Heart right ventricle (tissue), 16 donors: ENCODE results near the gene SLC25A11. TPM values are rescaled to one million over a fixed set of nuclear protein-coding genes. Genes with fewer than 3 reads are reported as not detected.
A peak's percentile ranks its signal among the peaks of the same experiment; 100 is the strongest.
"Not testable (repeated sequence)": the region's sequence is repeated elsewhere in the genome, so short reads cannot be mapped to it uniquely, and the experiment has no call there.

Experiments
- ATAC-seq, 8 donors: fragments of 200-7000 bp; cut with Tn5 transposase; one replicate each; pipeline ENCODE4 v1.9.1; 2020; ENCODE audit warnings: mild to moderate bottlenecking in 8 of 8, moderate library complexity in 8 of 8, moderate number of reproducible peaks in 1 of 8
- DNase-seq, 2 donors: peaks; one replicate each; pipeline ENCODE4 v3.0.0-alpha.2; 2020
- H3K27ac ChIP-seq, 10 donors: fragments of 200-600 bp; sonication (generic) in 2 of 10; one replicate each; pipeline versions ENCODE4 v1.5.0 to v1.8.0; 2020 to 2022; ENCODE audit warnings: mild to moderate bottlenecking in 3 of 10
- H3K27me3 ChIP-seq, 7 donors: fragments of 200-600 bp; one replicate each; pipeline ENCODE4 v1.8.0; 2021 to 2022; ENCODE audit warnings: mild to moderate bottlenecking in 2 of 7
- H3K36me3 ChIP-seq, 9 donors: fragments of 200-600 bp; sonication (generic) in 1 of 9; one replicate each; pipeline versions ENCODE4 v1.5.0 to v1.8.0; 2020 to 2022; ENCODE audit warnings: mild to moderate bottlenecking in 2 of 9
- H3K4me1 ChIP-seq, 9 donors: fragments of 200-600 bp; sonication (generic) in 1 of 9; one replicate each; pipeline versions ENCODE4 v1.5.0 to v1.8.0; 2020 to 2022; ENCODE audit warnings: mild to moderate bottlenecking in 4 of 9
- H3K4me3 ChIP-seq, 10 donors: fragments of 200-600 bp; sonication (generic) in 2 of 10; one replicate each; pipeline versions ENCODE4 v1.5.0 to v1.8.0; 2020 to 2022; ENCODE audit warnings: mild to moderate bottlenecking in 7 of 10, moderate library complexity in 2 of 10
- H3K9me3 ChIP-seq, 11 donors: fragments of 200-600 bp in 10 of 11; sonication (generic) in 2 of 11; one replicate each; pipeline versions ENCODE4 v1.5.0 to v1.8.0; 2013 to 2022; ENCODE audit warnings: mild to moderate bottlenecking in 2 of 11, control low read depth in 1 of 11, moderate library complexity in 1 of 11
- WGBS, 2 donors: extraction: QIAGEN DNeasy Blood & Tissue Kit; methylation state at CpG; one replicate each; pipeline ENCODE4 v1.1.7; 2013; ENCODE audit warnings: inconsistent platforms in 1 of 2; 5-methylcytosine and 5-hydroxymethylcytosine counted together
- intact Hi-C, 10 donors: fragments of 100-400 bp; cut with DNase I; formaldehyde crosslinking; loops; one replicate each; pipeline versions ENCODE4 v1.11.1 to v1.14.2; 2022
- polyA plus RNA-seq, 2 donors: library from polyadenylated mRNA; stranded (reverse); fragments of 200-250 nt; gene quantifications; one replicate each; pipeline ENCODE4 v1.2.3, GENCODE V29; 2013
- total RNA-seq, 10 donors: library from RNA; stranded (reverse); fragmentation: NEBNext Ultra II Directional in 3 of 10; extraction: Animal tissue kit (Norgen Biotek cat#: 25700) in 3 of 10; gene quantifications; one replicate each; pipeline versions ENCODE4 v1.2.1 to v1.2.4, GENCODE V29; 2021 to 2023
- TF ChIP-seq, protein P1 (sequence below), 9 donors: fragments of 200-600 bp; sonication (generic) in 2 of 9; IDR thresholded peaks; one replicate each; pipeline versions ENCODE4 v1.5.0 to v1.8.0; 2021 to 2022; ENCODE audit warnings: antibody characterized with exemption in 9 of 9, mild to moderate bottlenecking in 5 of 9, moderate library complexity in 1 of 9
- donor health status: Arrhythmogenic right ventricular cardiomyopathy.
- donor health status: ischemic (EF 13 %, LVEDD 7.1; RV severe dilation, severe dysfunction).
- donor health status: healthy with polysubstance abuse.
- donor health status: DM: no; HTN: yes; CAD: no.
- donor health status: DM: no; HTN: no; CAD: no.
- donor health status: ischemic (EF 25% LVEDD 6.9; RV normal size, moderate dysfunction).
- donor health status: ischemic (EF 25% LVEDD 5.7; RV mildly dilated, moderate dysfunction).
- donor health status: healthy.
- donor health status: DM: yes; HTN: yes; CAD: no.
- donor health status: Ischemic cardiomyopathy.
- donor health status: ischemic (EF 35%, LVEDD 5.7; RV mildly dilated, moderate dysfunction).
- donor health status: nonischemic (EF 11% LVEDD 7.7; RV severe dilation, severe dysfunction).
- donor health status: DM: yes; HTN: yes; CAD: no.
- donor health status: PGD.
- donor health status: ischemic (EF 29% LVEDD 5.4; RV normal size, mild dysfunction).
- donor health status: nonischemic (EF 23%, LVEDD 6.1; RV moderate dilation, normal function).

Gene SLC25A11
- total and polyA plus RNA-seq, 12 donors, result 126 to 312 (median 240) TPM

DNA sequence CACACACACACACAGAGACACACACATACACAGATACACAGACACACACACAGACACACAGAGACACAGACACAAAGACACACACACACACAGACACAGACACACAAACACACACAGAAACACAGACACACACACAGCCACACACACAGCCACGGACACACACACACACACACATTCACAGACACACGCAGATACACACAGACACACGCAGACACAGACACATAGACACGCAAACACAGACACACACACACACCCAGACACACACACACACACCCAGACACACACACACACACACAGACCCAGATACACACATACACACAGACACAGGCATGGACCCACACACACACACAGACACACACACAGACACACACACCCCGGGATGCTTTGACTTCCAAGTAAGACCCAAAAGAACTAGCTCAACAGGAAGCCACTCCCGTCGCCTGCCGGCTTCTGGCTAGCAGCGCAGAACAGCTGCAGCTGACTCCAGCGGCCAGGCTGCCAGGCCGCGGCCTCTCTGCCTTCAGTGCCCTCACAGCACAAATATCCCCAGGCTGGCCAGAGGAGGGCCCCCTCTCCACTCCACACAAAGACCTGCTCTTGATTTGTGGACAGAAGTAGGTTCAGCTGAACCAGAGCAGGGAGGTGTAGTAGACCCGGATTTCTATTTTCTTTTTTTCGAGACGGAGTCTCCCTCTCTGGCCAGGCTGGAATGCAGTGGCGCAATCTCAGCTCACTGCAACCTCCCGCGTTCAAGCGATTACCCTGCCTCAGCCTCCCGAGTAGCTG, 30.9 kb downstream of the SLC25A11 start:
- Histone ChIP-seq H3K27ac (peak overlapping the region in 9 of 10 donors; percentile 16 to 73 (median 63)), H3K36me3 (no peaks in the 10 kb centered on the region), H3K4me3 (peak overlapping the region in 2 of 10 donors; percentile 0 to 4), H3K4me1 (peaks cover 0 to 19% (median 9%) of the 10 kb centered on the region in 9 donors), H3K9me3 (no peaks in the 10 kb centered on the region), H3K27me3 (no peaks in the 10 kb centered on the region)
- intact Hi-C loops, result loop anchor here in 8 of 10 donors (1.0 to 5.0 kb wide), 9 partner anchors 38 to 154 kb away; partner anchors contain the start of genes CAMTA2 (in 5 of the 8), SPAG7 (in 3 of the 8) and PFN1 (in 1 of the 8)
- DNase-seq (peak; percentile 90), ATAC-seq (peak; percentile 95 to 98 (median 98))
- TF ChIP-seq, protein P1, sequence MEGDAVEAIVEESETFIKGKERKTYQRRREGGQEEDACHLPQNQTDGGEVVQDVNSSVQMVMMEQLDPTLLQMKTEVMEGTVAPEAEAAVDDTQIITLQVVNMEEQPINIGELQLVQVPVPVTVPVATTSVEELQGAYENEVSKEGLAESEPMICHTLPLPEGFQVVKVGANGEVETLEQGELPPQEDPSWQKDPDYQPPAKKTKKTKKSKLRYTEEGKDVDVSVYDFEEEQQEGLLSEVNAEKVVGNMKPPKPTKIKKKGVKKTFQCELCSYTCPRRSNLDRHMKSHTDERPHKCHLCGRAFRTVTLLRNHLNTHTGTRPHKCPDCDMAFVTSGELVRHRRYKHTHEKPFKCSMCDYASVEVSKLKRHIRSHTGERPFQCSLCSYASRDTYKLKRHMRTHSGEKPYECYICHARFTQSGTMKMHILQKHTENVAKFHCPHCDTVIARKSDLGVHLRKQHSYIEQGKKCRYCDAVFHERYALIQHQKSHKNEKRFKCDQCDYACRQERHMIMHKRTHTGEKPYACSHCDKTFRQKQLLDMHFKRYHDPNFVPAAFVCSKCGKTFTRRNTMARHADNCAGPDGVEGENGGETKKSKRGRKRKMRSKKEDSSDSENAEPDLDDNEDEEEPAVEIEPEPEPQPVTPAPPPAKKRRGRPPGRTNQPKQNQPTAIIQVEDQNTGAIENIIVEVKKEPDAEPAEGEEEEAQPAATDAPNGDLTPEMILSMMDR (IDR thresholded peaks at IDR 0.05), result peak; percentile 76 to 95 (median 89)
- WGBS, 2 donors, result 19 to 22% methylated on average over 20 of the region's 20 CpGs

GRCh38 chr17:4908301-4908700, 31.5 kb downstream of the SLC25A11 start:
- H3K4me1 ChIP-seq, result peaks cover 0 to 24% (median 12%) of the 10 kb centered on the region in 9 donors
- H3K27ac ChIP-seq, result peak overlapping the region in 9 of 10 donors; percentile 28 to 73 (median 56)
- no peaks in the 10 kb centered on the region for H3K27me3 ChIP-seq
- H3K36me3 ChIP-seq, result no peaks in the 10 kb centered on the region
- intact Hi-C loops, result loop anchor here in 8 of 10 donors (2.0 to 5.0 kb wide), 6 partner anchors 39 to 154 kb away; partner anchors contain the start of genes CAMTA2 (in 4 of the 8), SPAG7 (in 2 of the 8) and PFN1 (in 1 of the 8)
- no peaks in the 10 kb centered on the region for H3K9me3 ChIP-seq
- WGBS, 2 donors, result 51 to 52% methylated on average over 10 of the region's 10 CpGs
- TF ChIP-seq, protein P1 (IDR thresholded peaks at IDR 0.05), result no peak
- DNase-seq, result no peak
- H3K4me3 ChIP-seq, result no peak overlapping the region
- ATAC-seq, result peak in 6 of 8 donors; percentile 18 to 55 (median 38)

GRCh38 chr17:4906642-4907041, 33.2 kb downstream of the SLC25A11 start:
- not testable (repeated sequence) for DNase-seq, H3K27me3 ChIP-seq, H3K36me3 ChIP-seq, ATAC-seq, H3K4me3 ChIP-seq, H3K9me3 ChIP-seq, H3K27ac ChIP-seq
- H3K4me1 ChIP-seq, result peaks cover 0 to 35% (median 22%) of the 10 kb centered on the region in 9 donors
- intact Hi-C loops, result loop anchor here in 7 of 10 donors (5.0 kb wide), 4 partner anchors 41 to 156 kb away; partner anchors contain the start of genes CAMTA2 (in 3 of the 7), SPAG7 (in 2 of the 7) and PFN1 (in 1 of the 7)

GRCh38 chr17:4903051-4903818, 36.6 kb downstream of the SLC25A11 start, which contains the start of gene CHRNE:
TSS of gene CHRNE (minus strand) at chr17:4903098. CDS start at chr17:4903063, 35 bp downstream.
- peak in 3 of 8 donors; percentile 29 to 40 (median 37) for ATAC-seq
- H3K27ac ChIP-seq, result peak within 1 kb of the TSS in 9 of 10 donors; percentile 25 to 71 (median 59)

More at GRCh38 chr17:4903051-4903818, 36.6 kb downstream of the SLC25A11 start, which contains the start of gene CHRNE:
- Histone ChIP-seq H3K4me1 (peaks cover 0 to 49% (median 34%) of the 10 kb centered on the region in 9 donors), H3K4me3 (peak within 1 kb of the TSS in 4 of 10 donors; percentile 13 to 53 (median 20)), H3K9me3 (no peaks in the 10 kb centered on the region), H3K36me3 (no peaks in the 10 kb centered on the region), H3K27me3 (peaks cover 0 to 36% (median 21%) of the 10 kb centered on the region in 7 donors)
- TF ChIP-seq, protein P1 (IDR thresholded peaks at IDR 0.05), result peak; percentile 50 to 88 (median 77)
- 21 to 24% methylated on average over 10 of the region's 10 CpGs for WGBS, 2 donors
- DNase-seq, result peak in 1 of 2 donors; percentile 81
- intact Hi-C loops, result loop anchor here in 3 of 10 donors (2.0 to 5.0 kb wide), 3 partner anchors 116 to 191 kb away; partner anchors contain the start of genes ARRB2 (in 1 of the 3), GLTPD2 (in 1 of the 3) and VMO1 (in 1 of the 3)
